OCI-LY3 (cell line): ENCODE results near the gene ARHGEF38.
"Not testable (repeated sequence)": the region's sequence is repeated elsewhere in the genome, so short reads cannot be mapped to it uniquely, and the experiment has no call there.

Source experiments
- H2AFZ ChIP-seq: fragments of 200-600, 300-600 bp; shearing (Covaris generic); 2 replicates; pipeline ENCODE4 v1.6.0; 2014; ENCODE audit warnings: antibody characterized with exemption, low read depth, low read length
- H3K27ac ChIP-seq: fragments of 200-600, 300-600 bp; sonication (generic); 2 replicates; pipeline ENCODE4 v1.5.1; 2014; ENCODE audit warnings: mild to moderate bottlenecking, low read length, moderate library complexity, mixed read lengths
- H3K27me3 ChIP-seq: fragments of 200-600, 300-600 bp; sonication (generic); 2 replicates; pipeline ENCODE4 v1.6.1; 2014; ENCODE audit warnings: low read depth, low read length, mixed read lengths
- H3K36me3 ChIP-seq: fragments of 200-600, 300-600 bp; sonication (generic); replicated peaks from 2 replicates; pipeline ENCODE3; 2014; ENCODE audit warnings: low read depth, low read length, mixed read lengths
- H3K4me1 ChIP-seq: fragments of 300-600, 200-600 bp; sonication (generic); 2 replicates; pipeline ENCODE4 v1.6.1; 2014; ENCODE audit warnings: low read length, mixed read lengths
- H3K4me2 ChIP-seq: fragments of 200-600, 300-600 bp; sonication (generic); 2 replicates; pipeline ENCODE4 v1.6.1; 2014; ENCODE audit warnings: low read length, mixed read lengths
- H3K4me3 ChIP-seq: fragments of 300-600, 200-600 bp; sonication (generic); 2 replicates; pipeline ENCODE4 v1.5.1; 2014; ENCODE audit warnings: antibody characterized with exemption, mild to moderate bottlenecking, low read length, moderate library complexity
- H3K79me2 ChIP-seq: fragments of 300-600, 200-600 bp; shearing (Covaris generic); 2 replicates; pipeline ENCODE4 v1.6.1; 2014; ENCODE audit warnings: mild to moderate bottlenecking, low read length, mixed read lengths
- H3K9ac ChIP-seq: fragments of 300-600, 200-600 bp; shearing (Covaris generic); 2 replicates; pipeline ENCODE4 v1.6.0; 2014; ENCODE audit warnings: mild to moderate bottlenecking, low read length, moderate library complexity
- H3K9me3 ChIP-seq: fragments of 200-600, 300-600 bp; shearing (Covaris generic); 2 replicates; pipeline ENCODE4 v1.6.1; 2014; ENCODE audit warnings: low read length, mixed read lengths; ENCODE audit not compliant: insufficient read depth
- H4K20me1 ChIP-seq: fragments of 200-600, 300-600 bp; sonication (generic); 2 replicates; pipeline ENCODE4 v1.6.1; 2016; ENCODE audit warnings: low read length, mixed read lengths; ENCODE audit not compliant: insufficient read depth
- EZH2phosphoT487 ChIP-seq: fragments of 200-600 bp; shearing (Covaris generic); IDR thresholded peaks from 2 replicates; pipeline ENCODE4 v1.6.1; 2018; ENCODE audit warnings: antibody characterized with exemption, mixed run types, low read depth
- TF ChIP-seq, protein P1 (sequence below): fragments of 200-600, 300-600 bp; sonication (generic); IDR thresholded peaks from 2 replicates; pipeline ENCODE4 v1.5.1; 2014; ENCODE audit warnings: antibody characterized with exemption, low read length, low read depth

The ARHGEF38 gene

DNA sequence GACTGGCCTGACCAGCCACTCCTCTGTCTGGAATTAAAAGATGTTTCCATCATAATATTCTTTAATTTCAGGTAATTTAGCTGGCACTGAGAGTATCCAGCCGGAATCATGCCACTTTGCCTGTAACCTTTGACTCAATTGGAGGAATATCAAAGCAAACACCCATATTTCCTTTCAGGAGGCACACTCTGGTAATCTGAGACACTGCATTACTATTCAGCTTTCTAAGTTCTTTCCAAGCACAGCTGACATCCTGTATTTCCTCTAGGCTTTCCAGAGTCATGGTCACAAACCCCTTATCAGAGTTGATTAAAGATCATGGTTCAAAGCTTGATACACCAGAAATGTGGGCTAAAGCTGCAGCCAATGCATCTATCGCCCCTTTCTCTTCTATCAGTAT is 126.8 kb downstream of the ARHGEF38 start:
- Histone ChIP-seq H3K27me3 (no peaks in the 10 kb centered on the region), H4K20me1 (no peaks in the 10 kb centered on the region), H3K27ac (no peak overlapping the region), H3K79me2 (no peaks in the 10 kb centered on the region), H3K9me3 (no peaks in the 10 kb centered on the region), H3K36me3 (peaks cover 4% of the 10 kb centered on the region), H3K9ac (no peak overlapping the region), H3K4me1 (no peaks in the 10 kb centered on the region), H2AFZ (no peak overlapping the region), H3K4me3 (no peak overlapping the region), H3K4me2 (no peak overlapping the region)
- no peak for TF ChIP-seq EZH2phosphoT487
- TF ChIP-seq, protein P1, sequence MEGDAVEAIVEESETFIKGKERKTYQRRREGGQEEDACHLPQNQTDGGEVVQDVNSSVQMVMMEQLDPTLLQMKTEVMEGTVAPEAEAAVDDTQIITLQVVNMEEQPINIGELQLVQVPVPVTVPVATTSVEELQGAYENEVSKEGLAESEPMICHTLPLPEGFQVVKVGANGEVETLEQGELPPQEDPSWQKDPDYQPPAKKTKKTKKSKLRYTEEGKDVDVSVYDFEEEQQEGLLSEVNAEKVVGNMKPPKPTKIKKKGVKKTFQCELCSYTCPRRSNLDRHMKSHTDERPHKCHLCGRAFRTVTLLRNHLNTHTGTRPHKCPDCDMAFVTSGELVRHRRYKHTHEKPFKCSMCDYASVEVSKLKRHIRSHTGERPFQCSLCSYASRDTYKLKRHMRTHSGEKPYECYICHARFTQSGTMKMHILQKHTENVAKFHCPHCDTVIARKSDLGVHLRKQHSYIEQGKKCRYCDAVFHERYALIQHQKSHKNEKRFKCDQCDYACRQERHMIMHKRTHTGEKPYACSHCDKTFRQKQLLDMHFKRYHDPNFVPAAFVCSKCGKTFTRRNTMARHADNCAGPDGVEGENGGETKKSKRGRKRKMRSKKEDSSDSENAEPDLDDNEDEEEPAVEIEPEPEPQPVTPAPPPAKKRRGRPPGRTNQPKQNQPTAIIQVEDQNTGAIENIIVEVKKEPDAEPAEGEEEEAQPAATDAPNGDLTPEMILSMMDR, result no peak

DNA sequence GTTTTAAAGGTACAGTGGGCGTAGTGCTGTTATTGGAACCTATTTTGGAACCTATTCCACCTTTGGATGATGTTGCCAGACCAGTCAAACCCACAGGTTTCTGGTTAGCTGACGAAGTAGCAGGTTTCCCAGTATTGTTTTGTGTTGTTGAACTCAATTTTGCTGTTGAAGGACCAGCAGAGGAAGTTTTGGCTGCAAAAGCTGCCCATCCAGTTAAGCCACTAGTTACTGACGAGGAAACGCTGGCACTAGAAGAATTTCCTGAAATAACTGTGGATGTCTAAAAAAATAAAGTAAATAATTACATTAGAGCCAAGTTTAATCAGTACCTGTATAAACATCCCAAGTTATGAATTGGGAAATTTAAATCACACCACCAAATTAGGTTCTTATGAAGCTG is 130.6 kb downstream of the ARHGEF38 start:
- Histone ChIP-seq H3K9ac (no peak overlapping the region), H3K79me2 (no peaks in the 10 kb centered on the region), H3K27me3 (no peaks in the 10 kb centered on the region), H2AFZ (no peak overlapping the region), H4K20me1 (no peaks in the 10 kb centered on the region), H3K4me2 (no peak overlapping the region), H3K36me3 (peaks cover 5% of the 10 kb centered on the region), H3K27ac (no peak overlapping the region), H3K9me3 (no peaks in the 10 kb centered on the region), H3K4me3 (no peak overlapping the region), H3K4me1 (no peaks in the 10 kb centered on the region)
- TF ChIP-seq, protein P1, result no peak

DNA sequence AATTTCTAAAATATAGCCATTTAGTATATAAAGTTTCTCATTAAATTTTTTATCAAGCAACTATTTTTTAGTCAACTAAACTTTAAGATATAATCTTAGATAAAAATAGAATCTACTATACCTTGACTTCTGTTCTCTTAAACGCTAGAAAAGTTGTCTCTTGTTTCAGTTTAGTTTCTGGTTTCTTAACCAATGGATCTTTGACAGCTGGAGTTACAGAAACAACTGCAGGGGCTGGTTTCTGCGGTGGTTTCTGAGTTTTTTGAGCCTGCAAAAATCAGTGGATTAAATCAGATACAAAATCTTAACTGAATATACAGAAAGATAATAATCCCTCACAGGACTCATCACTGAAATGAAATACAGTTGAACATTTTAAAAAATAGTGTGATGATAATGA is 134.2 kb downstream of the ARHGEF38 start:
- Histone ChIP-seq H3K9ac (no peak overlapping the region), H3K9me3 (no peaks in the 10 kb centered on the region), H3K27ac (no peak overlapping the region), H3K4me1 (no peaks in the 10 kb centered on the region), H3K27me3 (no peaks in the 10 kb centered on the region), H3K36me3 (peaks cover 28% of the 10 kb centered on the region), H3K4me3 (no peak overlapping the region), H3K4me2 (no peak overlapping the region), H4K20me1 (no peaks in the 10 kb centered on the region), H3K79me2 (no peaks in the 10 kb centered on the region), H2AFZ (no peak overlapping the region)
- TF ChIP-seq, protein P1, result no peak
- TF ChIP-seq EZH2phosphoT487, result no peak

DNA sequence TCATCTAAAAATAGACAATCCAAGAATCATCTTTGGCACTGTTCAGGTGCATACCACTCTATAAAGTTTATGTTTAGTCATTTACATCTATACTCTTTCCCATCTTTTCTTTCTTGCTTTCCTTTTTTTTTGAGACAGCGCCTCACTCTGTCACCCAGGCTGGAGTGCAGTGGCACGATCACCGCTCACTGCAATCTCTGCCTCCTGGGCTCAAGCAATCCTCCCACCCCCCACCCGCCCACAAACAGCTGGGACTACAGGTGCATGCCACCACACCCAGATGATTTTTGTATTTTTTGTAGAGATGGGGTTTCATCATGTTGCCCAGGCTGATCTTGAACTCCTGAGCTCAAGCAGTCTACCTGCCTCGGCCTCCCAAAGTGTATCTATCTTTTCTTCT is 142.4 kb downstream of the ARHGEF38 start:
- H3K4me2 ChIP-seq, H3K4me3 ChIP-seq, H3K9me3 ChIP-seq, H4K20me1 ChIP-seq, H3K27me3 ChIP-seq, H2AFZ ChIP-seq, H3K79me2 ChIP-seq, H3K4me1 ChIP-seq, H3K9ac ChIP-seq, H3K27ac ChIP-seq: not testable (repeated sequence)
- H3K36me3 ChIP-seq, result peaks cover 30% of the 10 kb centered on the region

DNA sequence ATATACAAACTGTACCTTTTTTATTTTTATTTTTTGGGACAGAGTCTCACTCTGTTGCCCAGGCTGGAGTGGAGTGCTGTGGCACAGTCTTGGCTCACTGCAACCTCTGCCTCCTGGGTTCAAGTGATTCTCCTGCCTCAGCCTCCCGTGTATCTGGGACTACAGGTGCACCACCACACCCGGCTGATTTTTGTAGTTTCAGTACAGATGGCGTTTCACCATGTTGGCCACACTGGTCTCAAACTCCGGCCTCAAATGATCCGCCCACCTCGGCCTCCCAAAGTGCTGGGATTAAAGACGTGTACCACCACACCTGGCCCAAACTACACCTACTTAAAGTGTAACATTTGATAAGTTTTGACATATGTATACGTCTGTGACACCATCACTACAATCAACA is 143.4 kb downstream of the ARHGEF38 start:
- H3K4me3 ChIP-seq, H3K4me1 ChIP-seq, H3K27ac ChIP-seq, H3K9ac ChIP-seq, H3K79me2 ChIP-seq, H3K9me3 ChIP-seq, H2AFZ ChIP-seq, H4K20me1 ChIP-seq, H3K27me3 ChIP-seq, H3K4me2 ChIP-seq: not testable (repeated sequence)
- H3K36me3 ChIP-seq, result peaks cover 24% of the 10 kb centered on the region
